ENCODE measurements around the gene ADAMTS20. TPM values are rescaled to one million over a fixed set of nuclear protein-coding genes. Genes with fewer than 3 reads are reported as not detected.

The ADAMTS20 gene
- total RNA-seq, 4 donors from 2014 or later: not detected

DNA sequence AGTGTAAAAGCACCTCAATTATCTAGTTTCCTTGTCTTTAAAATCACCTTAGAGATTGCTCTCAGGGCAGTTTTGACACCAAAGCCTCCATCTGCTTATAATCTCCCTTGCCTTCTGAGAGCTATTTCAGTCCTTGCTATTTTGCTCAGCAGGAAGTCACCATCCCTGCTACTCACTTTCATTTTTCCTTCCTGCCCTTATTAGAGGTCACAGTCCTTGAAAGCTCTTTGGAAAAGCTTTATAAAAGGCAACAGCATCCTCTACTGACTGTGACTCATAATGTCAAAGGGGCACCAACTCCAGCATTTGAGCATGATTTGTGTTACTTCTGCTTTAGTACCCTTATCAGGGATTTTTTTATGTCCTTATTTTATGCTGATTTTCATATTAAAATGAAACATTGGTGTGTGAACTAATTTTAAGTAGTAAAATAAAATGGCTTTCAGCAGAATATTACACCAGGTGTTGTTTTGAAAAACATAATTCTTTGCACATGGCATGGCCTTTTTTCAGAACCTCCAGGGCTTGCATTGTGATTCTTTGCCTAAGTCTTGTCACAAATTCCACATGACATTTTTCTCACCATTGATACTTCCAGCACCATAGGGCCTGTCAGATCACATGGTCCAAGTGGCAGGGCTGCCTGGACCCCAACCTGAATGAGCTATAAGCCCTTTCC, 213.0 kb downstream of the ADAMTS20 start:
- no peak for TF ChIP-seq CTCF (IDR thresholded peaks at IDR 0.05)
- TF ChIP-seq POLR2A (IDR thresholded peaks at IDR 0.05): no peak
- H3K4me3 ChIP-seq (ENCODE audit: low read depth, poor library complexity, severe bottlenecking): no peak overlapping the region
- no peak for DNase-seq (ENCODE audit: low spot score in 2 of 2)
- intact Hi-C loops (cut with DNase I; ENCODE audit: low total_unique reads): no loop called here

DNA sequence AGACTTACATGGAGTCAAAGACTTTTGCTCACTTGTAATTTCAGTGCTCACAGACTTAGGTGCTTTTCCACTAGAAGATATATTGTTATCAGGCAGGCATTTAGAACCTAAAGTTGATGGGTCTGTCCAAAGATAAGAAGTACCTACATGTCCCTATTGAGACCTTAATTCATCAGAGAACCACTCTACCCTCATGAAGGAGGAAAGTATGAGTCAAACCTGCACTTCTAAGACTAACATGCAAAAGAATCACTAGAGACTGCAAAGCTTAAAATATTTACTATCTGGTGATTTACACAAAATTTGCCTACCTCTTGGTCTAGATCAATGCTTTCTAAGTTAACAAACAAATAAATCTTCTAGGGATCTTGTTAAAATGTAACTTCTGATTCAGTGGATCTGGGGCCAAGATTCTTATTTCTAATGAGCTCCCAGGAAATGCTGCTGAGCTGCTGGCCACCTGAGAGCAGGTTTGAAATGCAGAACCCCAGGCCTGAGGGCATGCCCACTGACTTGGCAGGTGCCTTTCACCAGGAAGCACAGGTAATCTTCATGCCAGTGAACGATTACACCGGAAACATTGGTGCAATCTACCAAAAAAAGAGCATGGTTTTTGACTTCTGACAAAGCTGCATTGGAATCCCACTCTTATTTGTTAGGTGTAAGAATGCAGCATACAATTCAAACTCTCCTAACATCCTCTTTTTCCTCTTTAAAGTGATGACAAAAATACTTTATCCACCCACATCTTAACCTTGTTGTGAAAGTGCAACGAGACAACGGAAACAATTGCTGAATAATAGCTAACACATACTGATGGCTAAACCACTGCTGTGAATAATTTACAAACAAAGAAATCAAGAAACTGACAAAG, 214.2 kb downstream of the ADAMTS20 start:
- DNase-seq (ENCODE audit: low spot score in 2 of 2): no peak
- intact Hi-C loops (cut with DNase I; ENCODE audit: low total_unique reads): no loop called here
- 48 to 52% methylated on average over 4 of the region's 4 CpGs for WGBS, 2 donors
- no peak overlapping the region for H3K4me3 ChIP-seq (ENCODE audit: low read depth, poor library complexity, severe bottlenecking)
- TF ChIP-seq CTCF (IDR thresholded peaks at IDR 0.05) (no peak), POLR2A (IDR thresholded peaks at IDR 0.05) (no peak)

DNA sequence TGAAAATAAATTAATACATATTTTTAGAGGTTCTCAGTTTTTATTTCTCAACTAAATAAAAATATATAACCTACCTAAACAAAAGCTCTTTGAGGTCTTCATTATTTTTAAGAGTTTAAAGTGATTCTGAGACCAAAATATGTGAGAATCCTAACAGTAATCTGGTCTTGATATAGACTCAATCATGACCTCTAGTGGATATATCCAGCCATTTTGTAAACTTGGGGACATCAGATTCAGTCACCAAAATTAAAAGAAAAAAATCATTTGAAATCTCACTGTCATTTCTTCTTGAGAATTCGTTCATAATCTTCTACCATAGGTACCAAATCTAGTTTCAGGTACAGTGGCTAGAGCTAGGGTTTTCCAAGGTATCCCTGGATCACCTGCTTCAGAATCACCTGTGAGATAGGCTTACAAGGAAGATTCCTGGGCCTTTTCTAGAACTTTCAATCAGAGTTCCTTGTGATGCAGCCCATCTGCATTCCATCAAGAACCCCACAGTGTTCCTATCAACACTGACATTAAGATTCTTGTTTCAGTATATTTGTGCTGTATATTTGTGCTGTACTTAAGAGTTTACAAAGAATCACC, 214.9 kb downstream of the ADAMTS20 start:
- intact Hi-C loops (cut with DNase I; ENCODE audit: low total_unique reads): no loop called here
- DNase-seq (ENCODE audit: low spot score in 2 of 2): no peak
- TF ChIP-seq CTCF (IDR thresholded peaks at IDR 0.05): no peak
- TF ChIP-seq POLR2A (IDR thresholded peaks at IDR 0.05): no peak
- no peak overlapping the region for H3K4me3 ChIP-seq (ENCODE audit: low read depth, poor library complexity, severe bottlenecking)
- WGBS, 2 donors: 21 to 27% methylated on average over 1 of the region's 1 CpG

DNA sequence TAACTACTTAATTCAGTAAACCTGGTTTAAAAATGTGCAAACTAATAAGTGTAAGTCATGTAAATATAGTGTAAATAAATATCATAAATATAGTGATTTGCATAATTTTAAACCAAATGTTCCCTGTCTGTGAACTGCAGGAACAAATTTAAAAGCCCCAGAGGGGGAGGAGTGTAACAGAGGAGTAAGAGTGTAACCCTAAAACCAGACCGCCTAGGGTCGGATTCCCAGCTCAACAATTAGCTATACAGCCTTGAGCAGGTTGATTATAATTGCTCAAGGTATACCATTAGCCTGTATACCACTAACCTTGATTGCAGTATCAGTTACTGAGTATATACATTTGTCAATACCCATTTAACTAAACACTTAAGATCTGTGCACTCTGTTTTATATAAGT, 218.4 kb downstream of the ADAMTS20 start:
- DNase-seq (ENCODE audit: low spot score in 2 of 2): no peak
- 85 to 88% methylated on average over 2 of the region's 2 CpGs for WGBS, 2 donors
- no peak for TF ChIP-seq CTCF (IDR thresholded peaks at IDR 0.05)
- no peak for TF ChIP-seq POLR2A (IDR thresholded peaks at IDR 0.05)
- intact Hi-C loops (cut with DNase I; ENCODE audit: low total_unique reads): no loop called here
- no peak overlapping the region for H3K4me3 ChIP-seq (ENCODE audit: low read depth, poor library complexity, severe bottlenecking)

DNA sequence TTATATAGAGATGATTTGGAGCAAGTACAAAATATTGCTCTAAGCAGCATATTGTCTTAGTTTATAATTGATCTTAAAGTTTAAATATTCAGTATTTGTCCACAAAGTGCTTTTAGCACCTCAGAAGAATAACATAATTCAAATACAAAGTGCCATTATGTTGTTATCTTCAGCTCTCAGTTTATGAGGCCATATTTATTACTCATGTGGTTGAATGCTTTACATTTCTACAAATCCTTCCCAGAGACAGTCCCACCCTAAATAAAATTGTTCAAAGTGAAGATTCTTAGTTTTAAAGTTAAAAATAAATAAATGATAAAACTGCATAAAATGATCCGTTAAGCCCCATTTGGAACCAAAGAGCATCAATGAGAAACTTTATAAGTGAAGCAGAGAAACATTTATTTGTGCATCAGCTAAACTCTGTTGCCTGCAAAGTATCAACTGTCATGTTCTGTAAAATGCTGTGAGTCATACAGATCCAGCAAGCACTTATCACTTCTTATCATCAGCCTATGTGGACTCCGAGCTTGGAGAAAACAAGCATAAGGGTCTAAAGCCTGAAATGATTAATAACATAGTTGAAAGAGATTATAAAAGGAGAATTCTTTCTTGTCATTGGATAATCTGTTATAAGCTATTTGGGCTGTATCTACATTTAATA, 218.9 kb downstream of the ADAMTS20 start:
- TF ChIP-seq CTCF (IDR thresholded peaks at IDR 0.05): no peak
- no peak for TF ChIP-seq POLR2A (IDR thresholded peaks at IDR 0.05)
- no peak for DNase-seq (ENCODE audit: low spot score in 2 of 2)
- WGBS, 2 donors: 70 to 72% methylated on average over 2 of the region's 2 CpGs
- H3K4me3 ChIP-seq (ENCODE audit: low read depth, poor library complexity, severe bottlenecking): no peak overlapping the region
- intact Hi-C loops (cut with DNase I; ENCODE audit: low total_unique reads): no loop called here
